Measurements from ENCODE around the gene ITK. TPM values are rescaled to one million over a fixed set of nuclear protein-coding genes. Genes with fewer than 3 reads are reported as not detected.

ITK gene
- polyA plus RNA-seq, 2 of the 4 experiments (the other 2 are of a cell fraction), result not detected

DNA sequence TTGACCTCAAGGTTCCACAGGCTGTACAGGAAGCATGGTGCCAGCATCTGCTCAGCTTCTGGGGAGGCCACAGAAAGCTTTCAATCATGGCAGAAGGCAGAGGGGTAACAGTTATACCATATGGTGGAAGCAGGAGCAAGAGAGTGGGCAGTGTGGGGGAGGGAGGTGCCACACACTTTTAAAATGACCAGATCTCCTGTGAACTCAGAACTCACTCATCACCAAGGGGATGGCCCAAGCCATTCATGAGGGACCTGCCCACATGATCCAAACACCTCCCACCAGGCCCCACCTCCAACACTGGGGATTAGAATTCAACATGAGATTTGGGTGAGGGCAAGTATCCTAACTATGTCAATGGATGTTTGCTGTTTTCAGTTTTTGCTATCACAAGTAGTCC, 101.5 kb downstream of the ITK start:
- CTCF ChIA-PET, result no interaction called here
- TF ChIP-seq MAFK (IDR thresholded peaks at IDR 0.05; ENCODE audit: partially characterized antibody), result no peak
- TF ChIP-seq HOXA7 (CRISPR knock-in tag; IDR thresholded peaks at IDR 0.05), result no peak
- no peak for TF ChIP-seq JUNB (IDR thresholded peaks at IDR 0.05)
- TF ChIP-seq NR3C1 (IDR thresholded peaks at IDR 0.05), result no peak
- no peak for TF ChIP-seq TFCP2L1 (CRISPR knock-in tag; IDR thresholded peaks at IDR 0.05)
- TF ChIP-seq KDM5A (IDR thresholded peaks at IDR 0.05), result no peak
- TF ChIP-seq, protein P1, sequence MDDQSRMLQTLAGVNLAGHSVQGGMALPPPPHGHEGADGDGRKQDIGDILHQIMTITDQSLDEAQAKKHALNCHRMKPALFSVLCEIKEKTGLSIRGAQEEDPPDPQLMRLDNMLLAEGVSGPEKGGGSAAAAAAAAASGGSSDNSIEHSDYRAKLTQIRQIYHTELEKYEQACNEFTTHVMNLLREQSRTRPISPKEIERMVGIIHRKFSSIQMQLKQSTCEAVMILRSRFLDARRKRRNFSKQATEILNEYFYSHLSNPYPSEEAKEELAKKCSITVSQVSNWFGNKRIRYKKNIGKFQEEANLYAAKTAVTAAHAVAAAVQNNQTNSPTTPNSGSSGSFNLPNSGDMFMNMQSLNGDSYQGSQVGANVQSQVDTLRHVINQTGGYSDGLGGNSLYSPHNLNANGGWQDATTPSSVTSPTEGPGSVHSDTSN (IDR thresholded peaks at IDR 0.05), result no peak
- TF ChIP-seq RAD21 (conservative IDR thresholded peaks at IDR 0.05 in 1 of 2, IDR thresholded peaks at IDR 0.05 in 1 of 2), result no peak
- TF ChIP-seq ZC3H11A (IDR thresholded peaks at IDR 0.05), result no peak
- TF ChIP-seq MAZ (IDR thresholded peaks at IDR 0.05; ENCODE audit: borderline replicate concordance, low read depth, low read length), result no peak
- TF ChIP-seq SREBF2 (IDR thresholded peaks at IDR 0.05), result no peak
- TF ChIP-seq, protein P2, sequence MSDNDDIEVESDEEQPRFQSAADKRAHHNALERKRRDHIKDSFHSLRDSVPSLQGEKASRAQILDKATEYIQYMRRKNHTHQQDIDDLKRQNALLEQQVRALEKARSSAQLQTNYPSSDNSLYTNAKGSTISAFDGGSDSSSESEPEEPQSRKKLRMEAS (IDR thresholded peaks at IDR 0.05), result no peak
- no peaks in the 10 kb centered on the region for H3K9me3 ChIP-seq
- DNase-seq (ENCODE audit: low read depth in 1 of 2, low spot score in 1 of 2) (no peak), FAIRE-seq (no peak), ATAC-seq (no peak)
- no peaks in the 10 kb centered on the region for H3K4me1 ChIP-seq
- POLR2A ChIA-PET, result no interaction called here
- no peak overlapping the region for H3K27ac ChIP-seq
- H3K4me3 ChIP-seq, result no peak overlapping the region
- no peak overlapping the region for H3K4me2 ChIP-seq

DNA sequence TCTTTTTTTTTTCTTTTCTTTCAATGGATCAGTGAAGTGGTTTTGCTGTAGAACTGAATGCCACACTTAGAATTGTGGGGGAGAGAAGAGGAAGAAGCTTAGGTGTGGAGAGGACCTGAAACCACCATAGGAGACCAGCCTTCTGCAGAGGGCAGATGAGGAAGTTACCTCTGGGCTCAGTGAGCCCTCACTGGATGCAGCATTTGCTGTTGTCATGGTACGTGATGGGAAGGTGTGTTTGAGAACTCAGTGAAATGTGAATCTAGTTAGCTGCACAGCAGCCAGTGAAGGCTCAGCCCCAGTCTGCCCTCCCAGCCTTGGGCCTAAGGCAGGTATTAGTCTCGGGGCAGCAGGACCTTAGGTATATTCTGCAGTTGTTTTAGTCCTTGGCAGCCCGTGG, 102.8 kb downstream of the ITK start:
- ATAC-seq, result no peak
- 74% methylated on average over 3 of the region's 3 CpGs for whole genome bisulfite sequencing (ENCODE audit: missing lambda C conversion rate)
- H3K9me3 ChIP-seq, result no peaks in the 10 kb centered on the region
- no peak overlapping the region for H3K4me2 ChIP-seq
- DNase-seq (ENCODE audit: low read depth in 1 of 2, low spot score in 1 of 2), result no peak
- no peaks in the 10 kb centered on the region for H3K4me1 ChIP-seq
- H3K27ac ChIP-seq, result no peak overlapping the region
- H3K4me3 ChIP-seq, result no peak overlapping the region
- FAIRE-seq, result no peak
- ChIA-PET POLR2A (no interaction called here), CTCF (no interaction called here)
- TF ChIP-seq POLR2AphosphoS2 (conservative IDR thresholded peaks at IDR 0.05; ENCODE audit: low read length) (no peak), TFCP2L1 (CRISPR knock-in tag; IDR thresholded peaks at IDR 0.05) (no peak), HOXA7 (CRISPR knock-in tag; IDR thresholded peaks at IDR 0.05) (no peak), RNF2 (IDR thresholded peaks at IDR 0.05; ENCODE audit: borderline replicate concordance, low read depth) (no peak), HOXB5 (CRISPR knock-in tag; IDR thresholded peaks at IDR 0.05) (no peak), EP300 (IDR thresholded peaks at IDR 0.05) (no peak), NFE2L2 (conservative IDR thresholded peaks at IDR 0.05; ENCODE audit: low read length) (no peak), RFX5 (IDR thresholded peaks at IDR 0.05) (no peak), PHF8 (IDR thresholded peaks at IDR 0.05; ENCODE audit: borderline replicate concordance, low read depth) (no peak), ZSCAN20 (CRISPR knock-in tag; IDR thresholded peaks at IDR 0.05) (no peak), MAZ (IDR thresholded peaks at IDR 0.05; ENCODE audit: borderline replicate concordance, low read depth, low read length) (no peak), RARB (CRISPR knock-in tag; IDR thresholded peaks at IDR 0.05) (no peak), FOXS1 (CRISPR knock-in tag; IDR thresholded peaks at IDR 0.05) (no peak), EHF (CRISPR knock-in tag; IDR thresholded peaks at IDR 0.05) (no peak)
- TF ChIP-seq, protein P3, sequence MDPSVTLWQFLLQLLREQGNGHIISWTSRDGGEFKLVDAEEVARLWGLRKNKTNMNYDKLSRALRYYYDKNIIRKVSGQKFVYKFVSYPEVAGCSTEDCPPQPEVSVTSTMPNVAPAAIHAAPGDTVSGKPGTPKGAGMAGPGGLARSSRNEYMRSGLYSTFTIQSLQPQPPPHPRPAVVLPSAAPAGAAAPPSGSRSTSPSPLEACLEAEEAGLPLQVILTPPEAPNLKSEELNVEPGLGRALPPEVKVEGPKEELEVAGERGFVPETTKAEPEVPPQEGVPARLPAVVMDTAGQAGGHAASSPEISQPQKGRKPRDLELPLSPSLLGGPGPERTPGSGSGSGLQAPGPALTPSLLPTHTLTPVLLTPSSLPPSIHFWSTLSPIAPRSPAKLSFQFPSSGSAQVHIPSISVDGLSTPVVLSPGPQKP (IDR thresholded peaks at IDR 0.05; ENCODE audit: low read depth, low read length), result no peak
- TF ChIP-seq, protein P4, sequence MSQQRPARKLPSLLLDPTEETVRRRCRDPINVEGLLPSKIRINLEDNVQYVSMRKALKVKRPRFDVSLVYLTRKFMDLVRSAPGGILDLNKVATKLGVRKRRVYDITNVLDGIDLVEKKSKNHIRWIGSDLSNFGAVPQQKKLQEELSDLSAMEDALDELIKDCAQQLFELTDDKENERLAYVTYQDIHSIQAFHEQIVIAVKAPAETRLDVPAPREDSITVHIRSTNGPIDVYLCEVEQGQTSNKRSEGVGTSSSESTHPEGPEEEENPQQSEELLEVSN (IDR thresholded peaks at IDR 0.05; ENCODE audit: borderline replicate concordance, low read depth), result no peak
- TF ChIP-seq, protein P5, sequence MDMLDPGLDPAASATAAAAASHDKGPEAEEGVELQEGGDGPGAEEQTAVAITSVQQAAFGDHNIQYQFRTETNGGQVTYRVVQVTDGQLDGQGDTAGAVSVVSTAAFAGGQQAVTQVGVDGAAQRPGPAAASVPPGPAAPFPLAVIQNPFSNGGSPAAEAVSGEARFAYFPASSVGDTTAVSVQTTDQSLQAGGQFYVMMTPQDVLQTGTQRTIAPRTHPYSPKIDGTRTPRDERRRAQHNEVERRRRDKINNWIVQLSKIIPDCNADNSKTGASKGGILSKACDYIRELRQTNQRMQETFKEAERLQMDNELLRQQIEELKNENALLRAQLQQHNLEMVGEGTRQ (IDR thresholded peaks at IDR 0.05), result no peak
- TF ChIP-seq, protein P2 (IDR thresholded peaks at IDR 0.05), result no peak
- TF ChIP-seq, protein P1 (IDR thresholded peaks at IDR 0.05), result no peak

Measured in A549 (cell line).